ENCODE results near the gene BICC1. TPM values are rescaled to one million over a fixed set of nuclear protein-coding genes. Genes with fewer than 3 reads are reported as not detected.
A peak's percentile ranks its signal among the peaks of the same experiment; 100 is the strongest.

BICC1 gene
- total RNA-seq, 1 donor from 2014 or later: 150 TPM

GRCh38 chr10:58547963-58548362 is 35.3 kb downstream of the BICC1 start:
- no peak for TF ChIP-seq CTCF (conservative IDR thresholded peaks at IDR 0.05; ENCODE audit: low read depth, low read length)
- no peak for DNase-seq (ENCODE audit: low read depth)
- no peak overlapping the region for H3K4me3 ChIP-seq (ENCODE audit: low read depth, low read length)

DNA sequence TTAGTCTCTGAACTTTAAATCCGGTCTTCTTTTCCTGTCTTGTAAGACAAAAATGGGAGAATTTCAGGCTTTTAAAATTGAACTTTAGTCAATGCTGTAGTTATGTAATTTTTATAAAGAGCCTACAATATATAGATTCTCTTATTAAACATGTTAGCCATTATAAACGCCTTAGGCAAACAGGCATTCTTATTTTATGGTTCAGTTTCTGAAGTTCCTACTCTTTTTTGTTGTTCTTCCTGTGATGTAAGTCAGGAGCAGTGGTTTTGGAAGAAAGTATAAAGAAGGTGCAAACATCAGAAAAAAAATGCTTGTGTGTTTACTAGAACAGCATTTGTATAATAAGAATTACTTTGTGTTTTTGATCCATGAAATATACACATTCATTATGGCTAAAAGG is 41.6 kb downstream of the BICC1 start:
- no peak for TF ChIP-seq CTCF (conservative IDR thresholded peaks at IDR 0.05; ENCODE audit: low read depth, low read length)
- no peak for DNase-seq (ENCODE audit: low read depth)
- H3K4me3 ChIP-seq (ENCODE audit: low read depth, low read length): peak overlapping the region; percentile 15

DNA sequence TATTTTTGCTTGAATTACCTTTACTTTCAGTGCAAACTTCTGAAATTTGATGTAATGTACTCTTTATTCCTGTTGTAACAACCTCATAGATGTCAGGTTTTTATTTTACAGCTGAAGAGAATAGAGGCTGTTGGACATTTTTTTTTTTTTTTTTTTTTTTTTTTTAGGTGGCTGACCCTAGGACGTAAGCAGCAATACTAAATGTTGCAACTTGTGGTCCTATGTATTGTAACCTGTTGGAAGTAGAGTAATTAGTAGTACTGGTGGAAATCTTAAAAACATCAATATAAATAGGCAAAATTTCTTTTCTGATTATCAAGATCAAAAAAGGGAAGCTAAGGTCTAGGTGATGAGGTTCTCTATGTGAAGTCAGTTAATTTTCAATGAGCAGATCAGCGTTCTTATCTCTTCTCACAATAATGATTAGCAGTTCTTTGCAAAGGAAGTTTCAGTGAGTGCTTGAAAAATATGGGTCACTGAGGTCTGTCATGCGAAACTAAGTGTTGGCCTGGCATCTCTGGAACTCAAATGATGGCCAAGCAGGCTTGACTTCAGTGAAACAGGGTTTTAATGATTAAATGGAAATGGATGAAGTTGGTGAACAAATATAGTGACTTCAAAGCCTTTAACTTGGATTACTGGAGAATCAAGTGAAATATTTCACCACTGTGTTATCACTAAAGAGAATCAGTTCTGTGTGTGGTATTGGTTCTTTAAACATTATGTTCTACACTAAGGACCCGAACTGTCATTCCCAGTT is 42.7 kb downstream of the BICC1 start:
- TF ChIP-seq CTCF (conservative IDR thresholded peaks at IDR 0.05; ENCODE audit: low read depth, low read length): no peak
- DNase-seq (ENCODE audit: low read depth): peak; percentile 96
- peak overlapping the region; percentile 25 for H3K4me3 ChIP-seq (ENCODE audit: low read depth, low read length)

GRCh38 chr10:58555930-58556311 is 43.2 kb downstream of the BICC1 start:
- TF ChIP-seq CTCF (conservative IDR thresholded peaks at IDR 0.05; ENCODE audit: low read depth, low read length): no peak
- H3K4me3 ChIP-seq (ENCODE audit: low read depth, low read length): peak overlapping the region; percentile 25
- no peak for DNase-seq (ENCODE audit: low read depth)

GRCh38 chr10:58556516-58557165 is 44.0 kb downstream of the BICC1 start:
- no peak for TF ChIP-seq CTCF (conservative IDR thresholded peaks at IDR 0.05; ENCODE audit: low read depth, low read length)
- peak overlapping the region; percentile 25 for H3K4me3 ChIP-seq (ENCODE audit: low read depth, low read length)
- DNase-seq (ENCODE audit: low read depth): no peak

GRCh38 chr10:58557714-58558113 is 45.0 kb downstream of the BICC1 start:
- H3K4me3 ChIP-seq (ENCODE audit: low read depth, low read length): no peak overlapping the region
- DNase-seq (ENCODE audit: low read depth): no peak
- no peak for TF ChIP-seq CTCF (conservative IDR thresholded peaks at IDR 0.05; ENCODE audit: low read depth, low read length)

Data from epithelial cell of proximal tubule (primary cell).